DMS 273 treated with DMSO at 0.1 percent for 48 hours (cell line): ENCODE data around the gene AHNAK.

ENCODE experiments used
- DNase-seq: peaks from one replicate; lab custom pipeline; 2025; lab: John Stamatoyannopoulos, UW

Gene AHNAK

DNA sequence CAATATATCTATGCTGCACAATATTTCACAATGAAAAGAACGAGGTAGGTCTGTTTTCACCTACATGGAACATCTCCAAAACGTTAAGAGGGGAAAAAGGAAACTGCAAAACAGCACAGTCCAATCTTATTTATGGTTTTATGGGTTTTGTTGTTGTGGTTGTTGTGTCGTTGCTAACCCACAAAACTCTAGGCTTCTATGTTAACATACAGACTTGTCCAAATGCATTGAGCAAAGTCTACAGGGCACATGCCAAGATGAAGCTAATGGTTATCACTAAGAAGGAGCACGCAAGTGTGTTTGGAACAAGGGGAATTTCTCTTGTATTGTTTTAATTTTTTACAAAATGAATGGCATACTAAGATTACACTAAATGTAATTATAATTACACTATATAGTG is 48.6 kb downstream of the AHNAK start:
- DNase-seq: no peak

DNA sequence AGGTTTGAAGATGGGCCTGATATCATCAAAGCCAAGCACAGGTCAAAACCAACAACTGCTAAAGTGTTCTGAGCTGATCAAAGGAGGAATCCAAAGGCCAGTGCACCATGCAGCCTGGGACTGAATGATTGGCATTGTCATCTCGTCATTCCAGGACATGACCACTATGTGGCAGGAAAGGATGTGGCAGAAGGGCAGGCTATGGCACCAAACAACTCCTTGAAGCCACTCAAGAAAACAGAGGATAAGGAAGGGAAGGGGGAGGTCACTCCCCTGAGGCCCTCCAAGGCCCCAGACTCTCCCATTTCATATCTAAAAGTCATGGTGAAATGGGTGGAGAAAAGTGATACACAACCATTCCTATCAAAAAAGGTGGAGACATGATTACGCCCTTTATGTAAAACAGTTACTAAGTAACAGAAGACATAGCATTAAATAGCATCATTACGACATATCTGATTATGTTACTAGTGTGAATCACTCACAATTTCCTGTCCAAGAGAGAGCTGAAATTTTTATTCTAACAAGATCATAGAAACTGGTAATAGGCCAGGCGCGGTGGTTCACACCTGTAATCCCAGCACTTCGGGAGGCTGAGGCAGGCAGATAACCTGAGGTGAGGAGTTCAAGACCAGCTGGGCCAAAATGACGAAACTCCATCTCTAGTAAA is 49.3 kb downstream of the AHNAK start:
- DNase-seq: no peak

DNA sequence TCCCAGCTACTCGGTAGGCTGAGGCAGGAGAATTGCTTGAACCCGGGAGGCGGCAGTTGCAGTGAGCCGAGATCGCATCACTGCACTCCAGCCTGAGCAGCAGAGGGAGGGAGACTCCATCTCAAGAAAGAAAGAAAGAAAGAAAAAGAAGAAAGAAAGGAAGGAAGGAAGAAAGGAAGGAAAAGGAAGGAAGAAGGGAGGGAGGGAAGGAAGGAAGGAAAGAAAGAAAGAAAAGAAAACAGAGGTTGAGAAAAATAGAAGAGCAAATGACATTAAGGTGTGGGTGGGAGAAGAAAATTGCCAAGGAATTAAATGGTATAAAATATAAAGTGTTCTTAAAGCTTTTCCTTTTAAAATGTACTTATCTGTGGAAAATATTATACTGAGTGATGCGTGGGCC is 49.9 kb downstream of the AHNAK start:
- DNase-seq: no peak

DNA sequence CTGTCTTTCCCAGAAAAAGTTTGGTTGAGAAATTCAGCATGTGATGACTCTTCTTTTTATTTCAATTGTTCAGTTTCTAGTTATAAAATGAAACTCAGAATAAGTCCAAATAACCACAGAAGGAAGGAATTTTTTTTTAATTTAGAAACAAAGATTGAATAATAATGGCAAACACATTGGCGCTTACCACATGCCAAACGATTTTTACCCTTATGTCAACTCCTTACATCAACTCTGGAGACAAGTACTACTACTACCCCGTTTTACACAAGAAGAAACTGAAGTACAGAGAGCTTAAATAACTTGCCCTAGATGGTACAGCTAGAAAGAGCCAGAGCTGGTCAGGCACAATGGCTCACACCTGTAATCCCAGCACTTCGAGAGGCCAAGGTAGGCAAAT is 52.4 kb downstream of the AHNAK start:
- no peak for DNase-seq

DNA sequence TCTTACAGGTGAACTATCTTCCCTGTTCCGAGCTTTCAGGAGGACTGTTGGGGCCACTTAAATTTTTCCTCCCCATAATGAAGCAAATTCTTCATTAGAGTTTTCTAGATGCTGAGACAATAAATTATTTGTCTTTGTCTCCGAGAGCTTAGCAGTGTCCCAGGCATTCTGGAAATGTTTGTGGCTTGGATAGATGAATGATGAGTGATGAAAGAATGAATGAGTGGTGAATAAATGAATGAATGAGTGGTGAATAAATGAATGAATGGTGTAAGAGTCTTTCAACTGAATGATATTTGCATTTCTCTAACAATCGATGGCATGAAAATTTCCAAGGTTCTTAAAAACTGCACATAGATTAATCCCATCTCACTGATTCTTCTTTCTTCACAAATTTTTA is 52.8 kb downstream of the AHNAK start:
- no peak for DNase-seq

DNA sequence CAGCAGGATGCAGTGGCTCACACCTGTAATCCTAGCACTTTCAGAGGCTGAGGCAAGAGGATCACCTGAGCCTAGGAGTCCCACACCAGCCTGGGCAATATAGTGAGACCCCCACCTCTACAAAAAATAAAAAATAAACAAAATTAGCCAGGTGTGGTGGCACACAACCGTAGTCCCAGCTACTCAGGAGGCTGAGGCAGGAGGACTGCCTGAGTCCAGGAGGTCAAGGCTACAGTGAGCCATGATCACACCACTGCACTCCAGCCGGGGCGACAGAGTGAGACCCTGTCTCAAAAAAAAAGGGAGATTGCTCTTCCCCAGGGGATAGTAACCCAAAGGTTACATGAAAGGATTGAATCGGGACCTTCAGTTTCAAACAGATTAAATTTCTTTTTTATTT is 54.0 kb downstream of the AHNAK start:
- no peak for DNase-seq

DNA sequence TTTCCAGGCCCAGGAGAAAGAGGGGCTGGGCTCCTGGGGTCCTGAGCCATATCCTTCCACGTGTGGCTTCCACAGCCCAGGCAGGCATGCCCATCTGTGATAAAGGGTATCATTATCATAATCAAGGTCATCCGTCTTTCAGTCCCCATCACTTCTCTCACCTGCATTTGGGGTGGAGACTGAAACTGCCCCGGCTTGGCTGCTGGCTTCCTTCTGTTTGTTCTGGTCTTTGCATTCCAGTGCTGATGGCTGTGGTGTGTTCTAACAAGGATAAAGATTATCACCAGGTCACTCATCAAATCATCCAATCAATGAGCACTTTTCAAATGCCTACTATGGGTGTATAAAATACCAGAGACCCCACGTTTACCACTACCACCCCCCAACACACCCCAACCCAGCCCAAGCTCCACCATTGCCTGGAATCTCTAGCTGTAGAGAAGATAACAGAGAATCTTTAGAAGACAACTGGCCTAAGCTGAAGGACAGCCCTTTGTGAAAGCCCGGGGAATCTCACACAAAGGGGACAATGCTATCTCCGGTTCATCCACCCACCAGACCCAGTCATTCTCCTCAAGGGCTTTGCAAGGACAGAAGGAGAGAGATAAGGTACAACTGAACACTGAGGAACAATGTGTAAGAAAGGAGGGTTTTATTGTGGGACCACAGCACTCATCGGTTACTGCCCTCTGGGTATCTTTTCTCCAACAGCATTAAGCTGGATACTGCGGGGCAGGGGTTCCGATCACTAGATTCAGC is 54.9 kb downstream of the AHNAK start:
- no peak for DNase-seq

DNA sequence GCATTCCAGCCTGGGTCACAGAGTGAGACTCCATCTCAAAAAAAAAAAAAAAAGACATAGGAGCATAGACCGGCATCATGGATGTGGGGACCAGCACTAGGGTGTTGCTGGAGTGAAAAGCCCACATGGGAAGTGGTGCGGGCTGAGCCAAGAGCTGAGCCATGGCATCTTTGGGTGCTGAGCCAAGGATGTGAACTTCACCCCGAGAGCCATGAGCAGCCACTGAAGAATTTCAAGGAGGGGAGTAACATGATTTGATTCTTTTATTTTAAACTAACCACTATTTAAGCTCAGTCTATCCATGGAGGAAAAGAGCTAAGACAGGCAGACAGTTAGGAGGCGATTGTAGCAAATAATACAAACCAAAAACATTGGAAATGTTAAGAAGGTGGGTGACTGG is 57.4 kb downstream of the AHNAK start:
- DNase-seq: no peak

DNA sequence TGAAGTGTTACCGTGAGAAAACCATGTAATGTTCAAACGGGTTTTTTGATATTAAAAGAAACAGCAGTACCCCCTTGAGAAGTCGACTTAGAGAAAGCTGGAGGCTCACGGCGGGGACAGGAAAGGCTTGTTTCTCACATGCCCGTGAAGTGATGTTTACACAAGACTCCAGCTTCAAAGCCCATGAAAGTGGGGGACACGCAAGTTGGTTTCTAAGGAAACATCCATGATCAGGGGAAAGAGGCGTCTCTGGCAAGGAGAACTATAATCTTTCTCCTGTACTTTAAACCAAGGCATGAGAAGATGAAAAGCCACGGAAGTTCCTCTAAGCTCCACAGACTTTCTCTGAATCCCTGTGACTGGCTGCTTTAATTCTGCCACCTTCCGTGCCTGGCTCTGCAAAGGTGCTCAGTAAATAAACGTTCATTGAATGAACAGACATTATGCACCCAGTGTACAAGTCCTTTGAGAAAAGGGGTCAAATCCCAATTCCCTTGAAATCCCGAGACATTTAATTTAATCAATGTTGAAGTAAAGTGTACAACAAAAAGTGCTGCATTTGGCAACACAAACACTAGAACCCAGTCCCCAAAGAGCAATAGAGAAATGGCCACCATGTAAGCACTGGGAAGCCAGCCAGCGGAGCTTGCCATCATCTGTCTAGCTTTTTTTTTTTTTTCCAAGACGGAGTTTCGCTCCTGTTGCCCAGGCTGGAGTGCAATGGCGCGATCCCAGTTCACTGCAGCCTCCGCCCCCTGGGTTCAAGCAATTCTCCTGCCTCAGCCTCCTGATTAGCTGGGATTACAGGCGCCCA is 58.7 kb downstream of the AHNAK start:
- no peak for DNase-seq

DNA sequence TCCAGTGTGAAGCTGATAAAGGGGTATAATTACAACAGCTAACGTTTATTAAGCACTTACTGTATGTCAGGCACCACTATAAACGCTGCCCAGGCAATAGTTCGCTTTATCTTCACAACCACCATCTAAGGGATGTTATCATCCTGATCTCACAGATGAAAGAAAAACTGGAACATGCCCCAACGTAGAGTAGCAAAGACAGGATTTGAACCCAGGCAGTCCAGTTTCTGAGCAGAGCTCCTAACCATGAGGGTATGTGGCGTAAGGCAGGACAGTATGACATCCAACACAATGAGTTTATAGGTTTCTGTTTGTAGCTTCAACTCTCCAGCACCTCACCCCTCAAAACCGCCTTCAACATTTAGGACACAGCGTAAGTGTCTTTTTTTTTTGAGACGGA is 59.5 kb downstream of the AHNAK start:
- no peak for DNase-seq

DNA sequence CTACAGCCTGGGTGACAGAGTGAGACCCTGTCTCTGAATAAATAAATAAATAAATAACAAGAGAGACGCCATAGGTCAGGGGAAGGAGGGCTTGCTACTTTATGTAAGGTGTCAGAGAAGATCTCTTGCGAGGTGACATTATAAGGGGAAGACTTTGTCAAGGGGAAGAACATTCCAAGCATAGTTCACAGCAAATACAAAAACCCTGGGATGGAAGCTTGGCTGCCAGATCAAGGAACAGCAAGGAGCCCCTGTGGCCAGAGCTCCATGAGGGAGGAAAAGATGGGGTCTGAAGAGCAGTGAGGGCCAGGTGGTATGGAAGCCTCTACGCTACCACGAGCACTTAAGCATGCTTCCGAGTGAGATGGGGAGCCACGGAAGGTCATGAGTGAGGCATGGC is 62.3 kb downstream of the AHNAK start:
- DNase-seq: no peak

DNA sequence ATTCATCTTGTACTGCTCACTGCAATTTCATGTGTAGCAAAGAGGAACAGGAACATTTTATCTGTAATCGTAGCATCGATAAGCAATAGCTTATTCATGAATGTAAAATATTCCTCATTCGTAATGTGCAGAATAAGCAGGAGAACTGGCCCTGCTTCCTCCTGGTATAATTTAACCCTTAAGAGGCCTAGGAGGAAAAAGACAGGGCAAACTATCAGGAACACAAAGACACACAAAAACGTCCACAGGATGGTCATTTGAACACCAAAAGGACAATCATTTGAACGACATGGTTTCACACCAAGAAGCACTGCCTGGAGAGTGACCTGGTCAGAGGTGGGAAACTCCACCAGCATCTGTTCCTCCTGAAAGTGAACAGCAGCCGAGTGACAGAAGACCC is 63.9 kb downstream of the AHNAK start:
- DNase-seq: no peak

DNA sequence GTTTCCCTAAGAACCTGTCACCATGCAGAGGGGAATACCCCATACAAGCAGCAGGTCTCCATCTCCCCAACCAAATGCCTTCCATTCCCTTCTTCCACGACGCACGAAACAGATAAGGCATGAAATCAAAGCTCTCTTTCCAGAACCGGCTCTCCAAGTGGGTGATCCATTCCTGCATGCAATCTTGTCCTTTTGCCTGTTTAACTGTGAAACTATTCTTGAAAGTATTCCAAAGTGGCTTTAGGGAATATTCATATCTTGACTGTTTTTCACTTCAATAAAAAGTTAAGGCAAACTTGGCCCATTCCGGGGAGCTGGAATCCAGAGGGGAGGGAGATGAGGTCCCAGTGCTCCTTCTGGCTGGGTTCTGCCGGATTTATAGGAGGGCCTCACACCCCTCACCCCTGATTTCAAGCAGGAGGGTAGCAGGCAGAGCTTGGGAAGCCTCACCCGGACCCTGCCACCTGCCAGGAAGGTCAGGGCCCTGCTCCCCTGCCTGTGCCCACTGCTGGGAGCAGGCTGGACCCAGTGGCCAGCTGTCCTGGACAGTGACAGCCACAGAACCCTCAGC is 66.9 kb downstream of the AHNAK start:
- no peak for DNase-seq

DNA sequence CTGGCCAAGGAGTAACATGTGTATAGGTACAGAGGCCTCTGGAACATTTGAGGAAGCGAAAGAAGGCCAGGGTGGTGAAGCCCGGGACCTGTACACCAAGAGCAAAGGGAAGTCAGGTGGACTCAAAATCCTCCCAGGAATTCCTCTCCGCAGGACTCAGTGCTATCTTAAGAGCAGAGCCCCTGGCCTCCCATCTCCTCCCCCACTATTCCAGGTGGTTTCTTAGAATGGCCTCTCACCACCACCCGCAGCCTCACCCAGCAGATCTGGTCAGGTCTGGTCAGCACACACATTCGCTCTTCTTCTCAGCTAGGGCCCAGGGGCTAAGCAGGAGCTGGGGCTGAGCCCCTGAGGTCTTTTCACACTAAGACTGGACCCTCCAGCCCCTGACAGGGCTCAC is 68.7 kb downstream of the AHNAK start:
- no peak for DNase-seq

DNA sequence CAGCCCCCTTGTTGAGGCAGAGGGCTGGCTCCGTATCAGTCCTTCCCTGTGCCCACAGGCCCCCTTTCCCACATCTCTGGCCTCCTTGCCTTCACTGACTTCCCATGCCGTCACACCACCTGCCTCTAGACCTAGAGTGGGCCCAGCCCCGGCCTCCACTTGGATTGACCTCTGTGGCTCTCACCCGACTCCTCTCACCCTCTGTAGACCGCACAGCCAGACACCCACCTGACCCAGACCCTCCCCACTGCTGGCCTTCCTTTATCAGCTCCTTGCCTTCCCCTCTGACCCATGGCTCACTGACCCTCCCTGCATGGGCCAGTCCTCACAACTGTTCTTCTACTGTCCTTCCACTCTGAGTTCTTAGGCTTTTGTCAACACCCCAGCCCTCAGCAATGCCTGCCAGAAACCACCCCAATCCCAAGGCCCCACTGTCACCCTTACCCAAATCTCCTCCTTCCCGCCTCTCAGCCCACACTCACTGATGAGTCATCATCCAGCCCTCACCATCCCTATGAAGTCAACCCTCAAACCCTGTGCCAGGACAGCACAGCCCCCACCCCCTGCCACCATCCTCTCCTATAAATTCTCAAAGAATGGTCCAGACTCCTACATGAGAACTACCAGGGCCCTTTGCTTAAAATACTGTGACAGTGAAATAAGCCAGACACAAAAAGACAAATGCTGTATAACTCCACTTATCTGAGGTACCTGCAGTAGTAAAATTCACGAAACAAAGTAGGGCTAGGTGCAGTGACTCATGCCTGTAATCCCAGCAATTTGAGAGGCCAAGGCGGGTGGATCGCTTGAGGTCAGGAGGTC is 74.3 kb downstream of the AHNAK start:
- DNase-seq: no peak

DNA sequence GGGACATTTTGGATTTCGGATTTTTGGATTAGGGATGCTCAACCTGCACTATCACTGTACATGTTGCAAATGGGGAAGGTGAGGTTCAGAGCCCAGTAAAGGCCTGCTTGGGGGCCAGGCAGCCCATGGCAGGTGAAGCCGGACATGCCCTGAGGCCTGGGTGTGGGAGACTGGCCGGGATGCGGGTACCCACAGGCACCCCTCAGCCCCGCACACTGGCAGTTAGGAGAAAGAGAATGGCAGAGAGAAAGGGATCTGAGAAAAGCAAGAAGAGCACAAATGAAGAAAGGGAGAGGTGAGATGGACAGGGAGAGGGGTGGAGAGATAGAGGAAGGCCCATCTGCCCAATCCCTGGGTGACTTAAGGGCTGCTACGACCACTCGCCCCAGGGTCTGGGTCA is 75.0 kb downstream of the AHNAK start:
- DNase-seq: no peak

DNA sequence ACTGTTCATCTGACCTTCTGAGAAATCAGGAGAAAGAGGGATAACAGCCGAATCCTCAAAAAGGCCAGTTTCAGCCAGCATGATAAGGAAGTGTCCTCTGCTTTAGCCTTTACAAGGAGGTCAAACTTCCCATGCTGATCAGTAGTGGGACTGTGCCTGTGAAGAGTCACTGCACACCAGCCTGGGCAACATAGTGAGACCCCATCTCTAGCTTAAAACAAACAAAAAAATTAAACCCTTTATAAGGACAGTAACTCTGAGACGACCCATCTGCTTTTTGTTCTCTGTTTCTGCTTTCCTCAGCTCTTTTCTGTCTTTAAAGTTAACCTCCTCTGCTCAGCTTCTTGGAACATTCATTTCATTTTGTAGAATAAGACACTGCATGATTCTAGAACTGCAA is 78.0 kb downstream of the AHNAK start:
- no peak for DNase-seq

DNA sequence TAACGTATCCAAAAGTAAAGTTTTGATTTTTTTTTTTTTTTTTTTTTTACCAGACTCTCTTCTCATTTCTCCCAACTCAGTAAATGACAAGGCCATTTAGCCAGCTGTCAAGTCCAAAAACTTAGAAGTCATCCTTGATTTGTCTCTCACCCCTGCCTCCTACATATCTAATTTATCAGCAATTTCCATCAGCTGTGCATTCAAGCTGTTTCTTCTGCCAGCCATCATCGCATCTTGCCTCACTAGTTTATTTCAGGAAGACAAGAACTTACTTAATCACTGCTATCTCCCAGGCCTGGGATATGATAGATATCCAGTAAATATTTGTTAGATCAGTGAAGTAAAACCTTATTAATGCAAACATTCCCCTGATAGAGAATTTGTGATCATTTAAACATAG is 80.2 kb downstream of the AHNAK start:
- no peak for DNase-seq

DNA sequence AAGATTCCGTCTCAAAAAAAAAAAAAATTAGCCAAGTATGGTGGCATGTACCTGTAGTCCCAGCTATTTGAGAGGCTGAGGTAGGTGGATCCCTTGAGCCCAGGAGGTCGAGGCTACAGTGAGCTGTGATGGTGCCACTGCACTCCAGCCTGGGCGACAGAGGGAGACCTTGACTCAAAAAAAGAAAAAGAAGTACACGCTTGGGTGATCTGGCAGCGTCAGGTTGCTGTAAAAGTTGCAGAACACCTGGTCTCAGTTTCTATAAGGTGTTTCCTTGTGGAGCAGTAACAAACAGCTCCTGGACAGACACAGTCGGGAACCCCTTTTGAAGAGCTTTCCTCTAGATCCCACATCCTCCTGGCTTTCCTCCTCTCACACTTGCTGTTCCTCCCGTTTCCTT is 82.0 kb downstream of the AHNAK start:
- no peak for DNase-seq

DNA sequence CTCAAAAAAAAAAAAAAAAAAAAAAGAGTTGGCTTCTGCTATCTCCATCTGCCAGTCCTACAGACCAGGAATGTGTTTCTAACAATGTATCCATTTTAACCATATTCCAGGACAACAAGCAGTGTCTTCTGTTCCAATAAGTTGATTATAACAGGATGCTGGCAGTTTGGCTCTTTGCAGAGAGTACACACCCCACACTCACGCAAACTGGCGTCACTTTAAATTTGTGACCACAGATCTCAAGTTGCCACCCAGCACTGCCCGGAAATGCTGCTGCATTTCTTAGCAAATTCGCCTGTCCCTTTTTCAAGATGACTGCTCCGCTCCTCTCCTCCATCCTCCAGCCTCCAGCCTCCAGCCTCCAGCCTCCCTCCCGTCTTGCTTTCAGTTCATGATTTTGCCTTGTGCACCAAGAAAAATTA is 83.5 kb downstream of the AHNAK start:
- DNase-seq: no peak

DNA sequence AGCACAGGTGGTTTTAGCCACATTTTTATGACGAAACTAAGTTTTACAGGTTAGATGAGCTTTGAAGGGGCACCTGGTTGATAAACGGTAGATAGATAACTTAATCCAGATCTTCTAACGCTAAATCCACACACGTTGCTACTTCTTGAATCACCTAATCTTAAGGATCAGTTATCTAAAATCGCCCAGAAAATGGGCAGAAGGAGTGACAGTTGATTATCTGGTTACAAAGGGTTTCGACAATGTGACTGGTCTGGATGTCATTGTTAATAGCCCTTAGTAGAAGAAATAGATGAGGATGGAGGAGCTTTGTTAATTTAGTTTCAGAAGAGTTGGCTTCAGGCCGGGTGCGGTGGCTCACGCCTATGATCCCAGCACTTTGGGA is 84.1 kb downstream of the AHNAK start:
- no peak for DNase-seq
